Fibroblast of the conjunctiva (primary cell): Measurements from ENCODE around the gene ARHGEF9.

Experiments used
- DNase-seq: peaks from one replicate; pipeline ENCODE4 v3.0.0-alpha.2; 2010; ENCODE audit warnings: low read depth

The ARHGEF9 gene

GRCh38 chrX:63746278-63746677 is 38.7 kb downstream of the ARHGEF9 start:
- no peak for DNase-seq

DNA sequence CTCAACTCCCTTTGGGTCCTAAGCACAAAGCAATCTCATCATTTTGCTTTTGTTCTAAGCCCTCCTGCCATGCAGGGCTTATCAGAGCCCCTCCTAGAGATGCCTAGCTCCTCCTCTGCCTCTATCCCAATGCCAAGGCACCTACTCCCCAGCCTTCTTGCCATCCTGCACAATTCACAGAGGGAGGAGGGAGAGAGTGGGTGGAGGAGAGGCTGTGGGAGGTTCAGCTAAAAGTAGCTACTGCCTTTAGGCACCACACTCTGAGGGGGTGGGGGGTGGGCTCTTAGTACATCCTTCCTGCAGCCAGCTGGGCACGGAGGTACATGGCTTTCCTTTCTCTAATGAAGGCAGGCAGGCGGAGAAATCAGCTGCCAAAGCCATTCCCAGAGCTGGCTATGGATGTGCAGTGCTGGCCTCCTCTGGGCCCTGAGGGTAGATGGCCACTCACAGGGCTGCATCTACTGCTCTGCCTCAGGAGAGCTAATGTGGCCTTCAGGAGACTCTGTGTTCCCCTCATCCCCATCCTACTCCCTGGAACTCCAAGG is 40.1 kb downstream of the ARHGEF9 start:
- DNase-seq = no peak

DNA sequence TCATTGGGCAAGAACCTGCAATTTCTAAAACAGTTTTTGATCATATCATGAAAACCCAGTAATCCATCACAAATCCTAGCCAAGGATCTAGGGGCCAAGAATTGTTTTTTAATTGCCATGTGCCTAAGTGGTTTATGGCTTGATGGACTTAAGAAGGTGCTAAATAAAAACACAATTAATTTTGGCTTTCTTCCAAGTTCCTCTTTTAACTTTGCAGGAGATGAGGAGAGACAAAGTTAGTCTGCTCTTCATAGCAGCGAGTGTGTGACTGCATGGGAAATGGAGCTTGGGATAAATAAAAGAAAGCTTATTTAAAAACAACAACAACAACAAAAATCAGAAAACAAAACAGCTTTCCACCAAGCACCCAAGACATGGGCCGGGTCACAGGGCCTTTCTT is 41.4 kb downstream of the ARHGEF9 start:
- no peak for DNase-seq

DNA sequence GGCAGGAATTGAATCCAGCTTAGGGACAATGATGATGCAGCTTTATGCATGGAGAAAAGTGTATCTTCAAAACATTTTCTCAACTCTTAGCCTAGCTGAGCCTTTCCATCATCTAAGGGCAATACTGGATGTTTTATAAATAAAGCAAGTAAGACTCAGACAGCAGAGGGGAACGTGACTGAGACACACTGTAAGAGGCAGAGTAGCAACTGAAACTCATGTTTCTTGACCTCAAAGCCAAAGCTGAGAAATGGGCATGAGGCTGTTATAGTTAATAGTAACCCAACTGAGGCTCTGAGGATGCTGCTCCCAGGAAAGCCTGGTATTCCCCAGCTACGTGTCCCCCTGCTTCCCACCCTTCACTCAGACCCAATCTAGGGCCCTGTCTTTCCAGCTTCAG is 44.6 kb downstream of the ARHGEF9 start:
- no peak for DNase-seq

GRCh38 chrX:63739885-63740284 is 45.1 kb downstream of the ARHGEF9 start:
- DNase-seq = no peak

DNA sequence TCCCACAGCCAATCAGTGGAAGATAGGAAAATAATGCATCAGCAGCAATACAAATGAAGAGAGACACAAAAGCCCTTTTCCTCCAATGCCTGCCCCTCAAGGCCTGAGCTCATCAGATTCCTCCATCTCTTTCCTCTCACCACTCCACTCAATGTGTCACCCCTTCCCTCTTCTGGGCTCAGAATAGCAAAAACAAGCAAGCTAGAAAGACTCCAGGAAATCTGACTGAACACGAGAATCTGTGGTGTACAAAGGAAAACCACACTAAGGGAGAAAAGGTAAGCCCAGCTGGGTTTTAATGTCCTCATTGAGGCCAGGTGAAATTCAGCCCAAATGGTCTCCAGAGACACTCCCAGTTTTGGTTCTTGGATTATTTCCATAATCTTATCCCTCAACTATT is 46.3 kb downstream of the ARHGEF9 start:
- no peak for DNase-seq

DNA sequence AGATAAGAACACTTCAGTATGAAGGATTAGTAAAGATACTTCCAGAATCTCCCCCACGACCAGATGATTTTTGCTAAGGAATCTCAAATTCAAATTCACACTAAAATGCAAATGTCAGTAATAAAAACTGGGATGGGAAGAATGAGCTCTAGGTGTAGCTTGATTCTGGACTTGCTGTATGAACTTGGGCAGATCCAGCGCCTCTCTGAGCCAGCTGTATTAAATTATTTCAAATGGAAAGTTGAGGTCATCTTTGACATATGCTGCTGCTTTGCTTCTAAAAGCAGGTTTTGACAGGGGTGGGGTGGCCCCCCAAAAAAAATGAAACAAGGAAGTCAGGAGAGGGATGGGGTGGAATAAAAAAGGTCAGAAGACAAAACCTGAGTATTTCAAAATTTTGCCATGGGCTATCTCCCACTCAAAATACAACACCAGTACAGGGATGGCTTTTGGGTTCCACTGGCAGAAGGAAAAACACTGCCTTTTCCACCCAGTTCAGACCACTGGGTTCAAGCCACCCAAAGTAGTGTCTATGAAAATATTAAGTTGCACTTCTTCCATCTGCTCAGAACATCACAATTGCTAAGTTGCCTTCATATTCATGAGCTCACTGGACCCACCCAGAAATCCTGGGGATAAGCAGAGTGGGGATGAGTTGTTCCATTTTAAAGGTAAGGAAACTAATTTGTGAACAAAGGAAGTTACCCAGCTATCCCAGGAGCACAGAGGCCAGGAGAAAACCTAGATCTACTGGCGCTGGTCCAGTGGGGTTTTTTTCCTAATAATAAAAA is 47.7 kb downstream of the ARHGEF9 start:
- DNase-seq = no peak

DNA sequence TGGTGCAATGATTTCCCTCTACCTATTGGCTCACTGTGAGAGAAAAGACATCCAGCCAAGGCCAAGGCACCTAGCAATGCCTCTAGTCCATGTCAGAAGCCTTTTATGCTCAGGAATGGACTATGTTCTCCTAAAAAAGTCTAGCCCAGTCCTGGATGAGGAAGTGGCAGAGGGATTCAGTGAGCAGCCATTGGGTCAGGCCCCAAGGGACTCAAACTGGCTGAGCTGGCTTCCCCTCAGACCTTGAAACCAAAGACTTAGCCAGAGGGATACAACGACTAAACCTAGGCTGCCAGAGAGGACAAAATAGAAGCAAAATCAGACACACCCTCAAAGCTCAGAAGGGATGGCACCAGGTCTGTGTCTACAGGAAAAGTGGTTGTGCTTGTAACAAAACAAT is 49.1 kb downstream of the ARHGEF9 start:
- DNase-seq = no peak

GRCh38 chrX:63720293-63720692 is 64.7 kb downstream of the ARHGEF9 start:
- no peak for DNase-seq

DNA sequence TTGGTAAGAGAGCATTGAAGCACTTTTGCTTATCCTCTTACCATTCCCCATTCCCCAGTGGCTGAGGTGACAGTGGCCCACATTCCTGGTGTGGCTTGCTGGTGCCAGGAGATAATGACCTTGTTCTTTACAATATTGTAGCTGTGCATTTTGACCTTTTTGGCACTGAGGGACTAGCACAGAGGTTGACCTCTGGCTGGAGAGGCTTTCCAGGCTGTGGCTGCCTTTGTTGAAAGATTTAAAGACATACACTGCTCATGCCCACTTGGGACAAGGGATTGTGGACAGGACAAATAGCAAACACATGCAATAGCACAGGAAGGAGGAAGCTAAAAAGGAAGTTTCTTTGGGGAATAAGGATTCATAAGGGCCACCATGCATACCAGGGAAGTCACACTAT is 65.4 kb downstream of the ARHGEF9 start:
- DNase-seq = no peak

DNA sequence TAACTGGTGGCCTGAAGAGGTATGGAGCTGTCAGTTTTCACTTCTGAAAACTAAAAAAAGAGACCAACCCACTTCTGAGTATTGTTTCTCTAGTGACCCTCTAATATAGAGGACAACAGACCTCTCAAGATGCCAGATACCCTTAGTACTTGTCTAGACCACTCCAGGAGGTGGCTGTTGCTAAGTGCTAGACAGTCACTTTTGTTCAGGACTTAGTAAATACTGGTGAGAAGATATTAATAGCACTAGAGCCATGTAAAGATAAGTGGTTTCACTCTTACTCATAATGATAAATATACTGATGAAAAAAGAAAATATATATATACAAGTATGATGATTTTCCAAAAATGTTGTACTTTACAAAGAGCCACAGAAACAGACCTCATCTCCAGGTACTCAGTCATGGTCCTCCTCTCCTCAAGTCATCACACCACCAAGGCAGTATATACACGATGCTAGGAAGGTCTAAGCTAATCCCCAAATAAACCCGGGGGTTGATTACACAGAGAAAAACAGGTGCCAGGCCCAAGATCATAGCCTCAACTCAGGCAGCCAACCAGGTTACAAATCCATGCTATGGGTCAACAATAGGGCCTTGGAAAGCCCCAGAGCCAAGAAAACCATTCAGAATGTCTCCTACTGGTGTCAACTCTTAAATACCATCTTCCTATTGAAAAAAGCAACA is 66.9 kb downstream of the ARHGEF9 start:
- no peak for DNase-seq

GRCh38 chrX:63713526-63713925 is 71.5 kb downstream of the ARHGEF9 start:
- no peak for DNase-seq

DNA sequence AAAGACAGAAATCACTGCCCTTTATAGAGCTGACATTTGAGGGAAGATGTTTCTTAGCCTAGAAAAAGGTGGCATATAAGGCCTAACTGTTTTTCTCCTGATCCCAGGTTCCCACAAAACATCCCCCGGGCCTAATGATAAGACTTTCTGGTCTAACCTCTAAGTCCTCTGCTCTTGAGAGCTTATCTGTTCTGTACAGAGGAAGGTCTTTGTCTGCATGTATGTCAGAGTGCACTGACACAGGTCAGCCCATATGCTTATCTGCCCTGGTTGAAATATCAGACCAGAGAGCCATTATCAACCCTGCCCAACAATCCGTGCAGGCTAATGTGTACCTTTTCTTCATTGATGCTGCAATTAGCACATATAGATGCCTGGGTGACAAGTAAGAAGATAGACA is 76.2 kb downstream of the ARHGEF9 start:
- DNase-seq = no peak

DNA sequence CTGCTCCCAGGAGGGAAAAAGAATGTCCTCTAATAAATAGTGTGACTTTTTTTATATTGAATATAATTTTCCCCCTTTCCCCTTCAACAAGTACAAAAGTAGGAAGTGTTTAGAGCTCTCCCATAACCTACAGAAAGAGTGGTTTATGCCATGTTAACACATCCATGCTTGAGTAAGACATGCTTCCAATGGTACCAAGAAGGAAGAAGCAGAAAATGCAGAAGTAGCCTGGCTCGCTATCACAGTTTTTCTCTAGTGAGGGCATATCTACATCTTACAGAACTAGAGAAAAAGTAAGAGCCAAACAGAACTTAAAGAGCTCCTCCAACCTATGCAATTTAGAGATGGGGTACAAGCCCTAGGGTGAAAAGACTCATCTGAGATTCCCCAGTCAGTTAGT is 82.5 kb downstream of the ARHGEF9 start:
- no peak for DNase-seq

DNA sequence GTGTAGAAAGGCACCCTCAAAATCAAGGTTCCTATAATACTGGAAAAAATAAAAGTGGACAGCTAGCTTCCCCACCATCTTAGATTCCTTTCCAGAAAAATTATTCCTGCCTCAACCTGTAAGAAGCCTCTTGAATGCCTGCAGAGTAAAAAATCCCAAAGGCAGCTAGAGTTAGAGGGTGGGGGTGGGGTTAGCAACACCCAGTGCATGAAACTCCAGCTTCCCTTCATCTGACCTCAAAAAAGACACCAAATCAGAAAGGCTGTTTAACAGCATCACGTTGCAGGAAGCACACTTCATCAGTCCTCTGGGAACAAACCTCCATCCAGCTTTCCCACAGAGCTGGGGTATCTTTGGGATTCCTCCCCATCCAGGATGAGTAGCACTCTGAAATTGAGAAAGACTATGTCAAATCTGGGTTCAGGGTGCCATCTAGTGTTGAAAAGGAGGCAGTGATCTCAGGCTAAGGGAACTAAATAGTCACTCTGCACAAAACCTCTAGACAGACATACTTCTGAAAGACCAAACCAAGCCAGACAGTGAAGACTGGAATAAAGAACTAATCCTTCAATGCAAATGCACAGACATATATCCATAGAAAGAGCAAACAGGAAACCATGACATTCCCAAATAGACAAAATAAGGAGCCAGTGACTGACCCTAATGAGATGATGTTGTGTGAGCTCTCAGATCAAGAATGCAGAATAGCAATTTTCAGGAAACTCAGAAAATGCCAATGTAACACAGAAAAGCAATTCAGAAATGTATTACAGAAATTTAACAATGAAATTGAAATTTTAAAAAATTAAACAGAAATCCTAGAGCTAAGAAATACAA is 97.9 kb downstream of the ARHGEF9 start:
- DNase-seq = peak; percentile 23

GRCh38 chrX:63680423-63680822 is 104.6 kb downstream of the ARHGEF9 start:
- no peak for DNase-seq

DNA sequence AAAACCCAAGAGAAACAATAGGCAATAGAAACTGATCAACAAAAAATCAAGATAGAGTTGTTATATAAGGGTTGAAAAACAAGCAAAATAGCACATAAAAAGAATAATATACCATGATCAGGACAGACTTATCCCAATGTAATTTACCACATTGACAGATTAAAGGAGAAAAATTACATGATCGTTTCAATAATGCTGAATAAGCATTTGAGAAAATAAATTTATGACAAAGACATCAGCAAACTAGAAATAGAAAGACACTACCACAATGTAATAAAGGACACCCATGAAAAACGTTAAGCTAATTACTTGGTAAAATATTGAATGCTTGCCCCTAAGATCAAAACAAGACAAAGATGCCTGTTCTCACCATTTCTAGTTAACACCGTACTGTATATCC is 105.6 kb downstream of the ARHGEF9 start:
- DNase-seq = no peak

- no peak for DNase-seq
Observed at GRCh38 chrX:63675716-63676115, 109.3 kb downstream of the ARHGEF9 start.

DNA sequence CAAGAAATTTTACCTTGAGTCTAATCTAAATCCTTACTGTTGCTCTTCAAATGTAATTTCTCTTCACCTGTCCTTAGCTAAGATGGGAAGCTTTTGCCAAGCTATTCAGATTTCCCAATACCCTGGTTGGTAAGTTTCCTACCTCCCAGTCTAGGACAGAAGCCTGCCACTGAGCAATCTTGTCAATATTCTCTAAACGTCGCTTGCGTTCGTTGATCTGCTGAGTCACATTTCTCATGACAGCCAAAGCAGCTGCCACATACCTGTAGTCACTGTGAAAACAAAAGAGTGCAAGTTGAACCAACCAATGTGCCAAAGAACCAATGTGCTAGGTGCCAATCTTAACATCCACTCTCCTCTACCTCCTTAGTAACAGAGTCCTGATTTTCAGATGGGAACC is 111.1 kb downstream of the ARHGEF9 start:
- DNase-seq = no peak

- DNase-seq = no peak
Observed at GRCh38 chrX:63664741-63665140, 120.3 kb downstream of the ARHGEF9 start.

GRCh38 chrX:63664083-63664482 is 120.9 kb downstream of the ARHGEF9 start:
- no peak for DNase-seq

- DNase-seq = no peak
Observed at GRCh38 chrX:63661676-63662075, 123.3 kb downstream of the ARHGEF9 start.

DNA sequence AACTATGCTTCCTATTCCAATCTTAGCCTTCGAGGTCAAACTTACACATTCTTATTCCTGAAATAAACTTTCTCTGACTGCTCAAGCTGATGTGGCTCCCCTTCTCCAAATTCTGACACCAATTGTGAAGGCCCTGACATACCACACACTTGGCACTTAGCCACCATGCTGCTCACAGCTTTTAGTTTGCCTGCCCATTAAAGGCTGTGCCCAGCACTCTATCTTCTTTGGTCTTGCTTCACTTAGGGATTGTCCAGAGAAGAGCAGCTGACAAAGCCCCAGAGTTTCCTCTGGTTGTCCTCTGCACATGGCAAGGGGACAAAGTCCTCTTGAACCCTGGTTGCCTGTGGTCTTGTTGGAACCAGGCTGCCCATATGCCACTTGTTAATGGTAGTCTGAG is 126.1 kb downstream of the ARHGEF9 start:
- DNase-seq = no peak
